Naive thymus-derived CD4-positive, alpha-beta T cell (primary cell): ENCODE results near the gene ABHD18. TPM values are rescaled to one million over a fixed set of nuclear protein-coding genes. Genes with fewer than 3 reads are reported as not detected.
A peak's percentile ranks its signal among the peaks of the same experiment; 100 is the strongest.
"Not testable (repeated sequence)": the region's sequence is repeated elsewhere in the genome, so short reads cannot be mapped to it uniquely, and the experiment has no call there.

ENCODE experiments used
- ATAC-seq: fragments of 150-1000 bp; cut with Tn5 transposase; 2 replicates; pipeline ENCODE4 v1.10.0; 2021; ENCODE audit warnings: mild to moderate bottlenecking, moderate library complexity
- CTCF ChIA-PET: fragments of 350-600 bp; sonication (Branson Sonifier 250); formaldehyde crosslinking; loops from one replicate; lab custom pipeline; 2021; ENCODE audit warnings: antibody characterized with exemption; lab: Charles Lee
- POLR2A ChIA-PET: fragments of 350-600 bp; sonication (Branson Sonifier 250); formaldehyde crosslinking; loops from one replicate; lab custom pipeline; 2021; ENCODE audit warnings: antibody characterized with exemption, inconsistent platforms; lab: Charles Lee
- DNase-seq, 9 donors: peaks; one replicate each; pipeline versions ENCODE4 v3.0.0 to v3.0.0-alpha.2; 2020 to 2022; ENCODE audit warnings: mixed read lengths in 1 of 9
- H3K27ac ChIP-seq: one replicate; pipeline ENCODE4 v1.7.0; 2013; ENCODE audit warnings: mild to moderate bottlenecking, low read depth, low read length, moderate library complexity
- H3K27me3 ChIP-seq, 2 donors: one replicate each; pipeline ENCODE4 v1.7.0; 2013; ENCODE audit warnings: low read length in 2 of 2, mild to moderate bottlenecking in 2 of 2, moderate library complexity in 2 of 2; ENCODE audit not compliant: control insufficient read depth in 2 of 2, insufficient read depth in 2 of 2
- H3K36me3 ChIP-seq, 3 experiments: 1 replicate in 2 of 3; 2 replicates in 1 of 3; pipeline ENCODE4 v1.7.0; 2013; ENCODE audit warnings: low read length in 3 of 3, mild to moderate bottlenecking in 3 of 3, moderate library complexity in 1 of 3; ENCODE audit not compliant: insufficient read depth in 3 of 3, control insufficient read depth in 2 of 3
- H3K4me1 ChIP-seq, 2 donors: one replicate each; pipeline ENCODE4 v1.7.0; 2013; ENCODE audit warnings: low read length in 2 of 2, mild to moderate bottlenecking in 2 of 2, moderate library complexity in 1 of 2; ENCODE audit not compliant: control insufficient read depth in 2 of 2, insufficient read depth in 2 of 2
- H3K4me3 ChIP-seq: 2 replicates; pipeline ENCODE4 v1.7.0; 2013; ENCODE audit warnings: mild to moderate bottlenecking, low read length
- H3K9me3 ChIP-seq, 3 experiments: 1 replicate in 2 of 3; 2 replicates in 1 of 3; pipeline ENCODE4 v1.7.0; 2013; ENCODE audit warnings: low read length in 3 of 3; ENCODE audit not compliant: control insufficient read depth in 2 of 3
- H3K27ac Mint-ChIP-seq, 9 donors: one replicate each; pipeline ENCODE4 v1.8.0; 2020 to 2022; ENCODE audit warnings: mixed read lengths in 9 of 9, mild to moderate bottlenecking in 8 of 9, moderate library complexity in 5 of 9, inconsistent platforms in 2 of 9
- H3K27me3 Mint-ChIP-seq, 5 donors: one replicate each; pipeline ENCODE4 v1.8.0; 2021 to 2022; ENCODE audit warnings: mixed read lengths in 5 of 5, mild to moderate bottlenecking in 1 of 5
- H3K36me3 Mint-ChIP-seq, 5 donors: one replicate each; pipeline ENCODE4 v1.8.0; 2020 to 2022; ENCODE audit warnings: mixed read lengths in 5 of 5, mild to moderate bottlenecking in 3 of 5, inconsistent platforms in 1 of 5
- H3K4me1 Mint-ChIP-seq, 7 donors: one replicate each; pipeline ENCODE4 v1.8.0; 2020 to 2022; ENCODE audit warnings: mixed read lengths in 7 of 7, mild to moderate bottlenecking in 3 of 7, inconsistent platforms in 1 of 7
- H3K4me3 Mint-ChIP-seq, 10 donors: one replicate each; pipeline ENCODE4 v1.8.0; 2020 to 2022; ENCODE audit warnings: mild to moderate bottlenecking in 10 of 10, mixed read lengths in 10 of 10, moderate library complexity in 6 of 10, inconsistent platforms in 2 of 10
- H3K9me3 Mint-ChIP-seq, 11 donors: one replicate each; pipeline ENCODE4 v1.8.0; 2020 to 2022; ENCODE audit warnings: mixed read lengths in 11 of 11, mild to moderate bottlenecking in 4 of 11, inconsistent platforms in 1 of 11, moderate library complexity in 1 of 11
- intact Hi-C, 2 donors: fragments of 100-400 bp; cut with micrococcal nuclease; formaldehyde crosslinking; loops; one replicate each; pipeline ENCODE4 v1.15.1; 2023
- polyA plus RNA-seq, 2 donors: library from polyadenylated mRNA; unstranded; fragments of 300-500 nt; fragmentation: Illumina TruSeq; gene quantifications; one replicate each; pipeline ENCODE4 v1.2.3, GENCODE V29; 2021
- total RNA-seq, 6 experiments: library from RNA in 5 of 6; stranded (reverse) in 5 of 6; gene quantifications; 1 replicate in 5 of 6; 2 replicates in 1 of 6; pipeline ENCODE4 v1.2.3 and lab custom pipeline; 2021 to 2026

The ABHD18 gene
- total and polyA plus RNA-seq, 7 experiments from 2014 or later: 9.8 to 26.6 (median 22.9) TPM

DNA sequence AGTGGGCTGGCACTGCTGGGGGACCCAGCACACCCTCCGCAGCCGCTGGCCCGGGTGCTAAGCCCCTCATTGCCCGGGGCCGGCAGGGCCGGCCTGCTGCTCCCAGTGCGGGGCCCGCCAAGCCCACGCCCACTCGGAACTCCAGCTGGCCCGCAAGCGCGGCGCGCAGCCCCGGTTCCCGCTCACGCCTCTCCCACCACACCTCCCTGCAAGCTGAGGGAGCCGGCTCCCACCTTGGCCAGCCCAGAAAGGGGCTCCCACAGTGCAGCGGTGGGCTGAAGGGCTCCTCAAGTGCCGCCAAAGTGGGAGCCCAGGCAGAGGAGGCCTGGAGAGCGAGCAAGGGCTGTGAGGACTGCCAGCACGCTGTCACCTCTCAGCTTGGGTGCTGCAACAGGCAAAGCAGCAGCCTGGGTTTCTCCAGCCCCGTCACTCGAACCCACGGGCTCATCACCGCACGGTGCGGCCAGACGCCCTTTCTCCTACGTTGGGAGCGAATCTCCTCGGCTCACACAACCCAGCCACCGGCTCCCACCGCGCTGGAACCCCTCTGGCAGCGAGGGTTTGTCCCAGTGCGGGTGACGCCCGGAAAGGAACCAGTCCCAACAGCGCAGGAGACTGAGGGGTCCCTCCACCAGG is 662 bp upstream of the ABHD18 start:
- H3K36me3 Mint-ChIP-seq, H3K9me3 ChIP-seq, H3K9me3 Mint-ChIP-seq, H3K27me3 Mint-ChIP-seq, H3K27me3 ChIP-seq: not testable (repeated sequence)
- Histone ChIP-seq H3K36me3 (peaks cover 0 to 12% (median 0%) of the 10 kb centered on the region in 3 experiments), H3K4me3 (peak overlapping the region; percentile 100), H3K27ac (peak overlapping the region; percentile 92), H3K4me1 (peaks cover 5 to 13% of the 10 kb centered on the region in 2 donors)
- intact Hi-C loops: loop anchor here (1.0 to 5.0 kb wide), 9 partner anchors 84 to 1132 kb away; partner anchors contain the start of genes HSPA4L (in 2 of the 2), LARP1B (in 2 of the 2), PLK4 (in 2 of the 2) and SCLT1 (in 2 of the 2)
- H3K4me3 Mint-ChIP-seq: peak overlapping the region; percentile 78 to 98 (median 94)
- ChIA-PET CTCF (interaction anchor here (2.3 kb wide), 1 partner anchor 84 kb away, joined by 8 read pairs; the partner anchor contains the start of gene PLK4), POLR2A (interaction anchor here (0.6 to 3.4 kb wide), 6 partner anchors 81 to 1142 kb away, joined by 3 to 43 read pairs (median 7); partner anchors contain the start of genes LARP1B, PGRMC2 and PLK4)
- DNase-seq (peak in 2 of 9 donors; percentile 17 to 55), ATAC-seq (peak; percentile 28)
- peak overlapping the region; percentile 88 to 99 (median 95) for H3K27ac Mint-ChIP-seq
- peaks cover 14 to 67% (median 53%) of the 10 kb centered on the region in 7 donors for H3K4me1 Mint-ChIP-seq

DNA sequence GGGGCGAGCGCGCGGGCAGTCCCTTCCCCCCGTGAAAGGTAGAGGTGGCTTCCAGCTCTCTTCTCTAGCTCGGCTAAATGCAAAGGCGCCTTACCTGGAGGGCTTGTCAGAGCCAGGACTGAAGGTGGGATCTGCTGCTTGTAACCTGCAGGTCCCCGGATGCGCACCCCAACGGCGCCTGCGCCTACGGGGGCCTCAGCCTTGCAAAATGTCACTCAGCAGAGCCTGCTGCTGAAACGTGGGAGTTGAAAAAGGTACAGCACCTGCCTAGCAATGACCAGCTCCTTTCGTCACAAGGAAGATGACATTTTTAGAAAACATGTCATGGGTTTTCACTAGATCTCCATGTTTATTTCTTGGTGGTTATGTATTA is 583 bp downstream of the ABHD18 start:
- DNase-seq (peak; percentile 49 to 81 (median 74)), ATAC-seq (peak; percentile 39)
- POLR2A ChIA-PET: interaction anchor here (0.9 to 3.4 kb wide), 8 partner anchors 33 to 1129 kb away, joined by 3 to 43 read pairs (median 5); partner anchors contain the start of genes LARP1B, PGRMC2 and PLK4
- Histone ChIP-seq H3K4me1 (peaks cover 5 to 12% of the 10 kb centered on the region in 2 donors), H3K36me3 (peaks cover 0 to 12% (median 0%) of the 10 kb centered on the region in 3 experiments), H3K27ac (peak overlapping the region; percentile 92), H3K27me3 (no peaks in the 10 kb centered on the region), H3K4me3 (peak overlapping the region; percentile 100), H3K9me3 (no peaks in the 10 kb centered on the region)
- Mint-ChIP-seq H3K9me3 (peaks cover 0 to 4% (median 0%) of the 10 kb centered on the region in 11 donors), H3K27ac (peak overlapping the region; percentile 88 to 99 (median 95)), H3K4me3 (peak overlapping the region; percentile 78 to 98 (median 94)), H3K27me3 (peaks cover 0 to 3% (median 0%) of the 10 kb centered on the region in 5 donors), H3K4me1 (peaks cover 14 to 64% (median 50%) of the 10 kb centered on the region in 7 donors), H3K36me3 (peaks cover 0 to 7% (median 4%) of the 10 kb centered on the region in 5 donors)
- CTCF ChIA-PET: interaction anchor here (0.6 to 2.3 kb wide), 4 partner anchors 56 to 149 kb away, joined by 3 to 8 read pairs (median 3); partner anchors contain the start of gene PLK4
- intact Hi-C loops: loop anchor here (1.0 to 5.0 kb wide), 9 partner anchors 85 to 1131 kb away; partner anchors contain the start of genes HSPA4L (in 2 of the 2), LARP1B (in 2 of the 2), PLK4 (in 2 of the 2) and SCLT1 (in 2 of the 2)

DNA sequence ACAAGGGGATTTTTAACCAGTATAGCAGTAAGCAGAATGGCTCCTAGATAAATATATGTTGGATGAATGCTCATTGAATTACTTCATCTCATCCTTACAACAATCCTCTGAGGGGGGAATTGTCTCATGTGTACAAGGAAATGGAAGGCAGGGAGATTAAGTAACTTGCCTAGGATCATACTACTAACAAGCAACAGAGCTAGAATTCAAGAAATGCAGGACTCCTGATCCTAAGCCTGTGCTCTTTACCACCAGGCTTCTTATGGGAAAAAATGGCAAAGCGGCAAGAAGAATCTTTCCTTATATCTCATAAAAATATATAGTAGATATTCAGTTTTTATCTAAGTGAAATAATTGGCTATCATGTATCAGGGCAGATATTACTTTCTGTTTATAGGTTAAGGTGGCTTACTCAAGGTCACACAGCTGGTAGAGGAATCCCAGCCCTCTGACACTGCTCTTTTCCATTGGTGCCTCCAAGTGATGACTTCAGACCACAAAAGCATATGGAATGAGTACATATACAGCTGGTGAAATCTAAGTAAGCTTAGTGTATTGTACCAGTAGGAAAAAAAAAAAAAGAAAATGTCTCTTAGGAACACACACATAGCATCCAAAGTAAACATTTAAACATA is 2.1 kb downstream of the ABHD18 start:
- Histone ChIP-seq H3K4me1 (peaks cover 5 to 6% of the 10 kb centered on the region in 2 donors), H3K27me3 (no peaks in the 10 kb centered on the region), H3K27ac (no peak overlapping the region), H3K4me3 (no peak overlapping the region), H3K36me3 (peaks cover 0 to 16% (median 0%) of the 10 kb centered on the region in 3 experiments), H3K9me3 (no peaks in the 10 kb centered on the region)
- Mint-ChIP-seq H3K27me3 (peaks cover 0 to 3% (median 0%) of the 10 kb centered on the region in 5 donors), H3K27ac (peak overlapping the region in 3 of 9 donors; percentile 44 to 58 (median 58)), H3K9me3 (peaks cover 0 to 4% (median 0%) of the 10 kb centered on the region in 11 donors), H3K4me1 (peaks cover 14 to 52% (median 40%) of the 10 kb centered on the region in 7 donors), H3K36me3 (peaks cover 0 to 7% (median 0%) of the 10 kb centered on the region in 5 donors), H3K4me3 (peak overlapping the region; percentile 2 to 93 (median 54))
- POLR2A ChIA-PET: interaction anchor here (1.2 to 1.5 kb wide), 2 partner anchors 94 to 109 kb away, joined by 5 to 6 read pairs; partner anchors contain the start of gene LARP1B
- no peak for DNase-seq
- ATAC-seq: no peak
- CTCF ChIA-PET: no interaction called here
- intact Hi-C loops: loop anchor here in 1 of 2 donors (5.0 kb wide), 1 partner anchor 185 kb away; the partner anchor contains the start of gene HSPA4L

DNA sequence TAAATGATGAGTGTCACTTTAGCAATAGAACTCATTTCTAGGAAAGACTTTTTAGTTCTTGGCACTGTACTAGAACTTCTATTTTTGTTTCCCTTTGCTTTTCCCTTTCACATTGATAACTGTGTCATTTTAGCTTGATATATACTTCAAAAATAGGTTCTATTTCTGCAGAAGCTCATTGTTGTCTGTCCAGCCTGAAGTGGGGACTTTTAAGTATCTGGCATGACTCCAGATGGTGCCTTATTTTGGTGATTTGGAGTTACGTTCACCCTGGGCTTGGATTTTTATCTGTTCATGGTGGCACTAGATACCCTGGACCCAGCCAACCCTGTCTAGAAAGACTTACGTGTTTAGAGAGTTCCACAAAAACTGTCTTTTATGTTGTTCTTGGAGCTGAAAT is 3.4 kb downstream of the ABHD18 start:
- peaks cover 7 to 44% (median 30%) of the 10 kb centered on the region in 7 donors for H3K4me1 Mint-ChIP-seq
- ChIA-PET CTCF (no interaction called here), POLR2A (interaction anchor here (0.6 to 1.5 kb wide), 2 partner anchors 93 to 1115 kb away, joined by 3 to 6 read pairs; partner anchors contain the start of gene LARP1B)
- H3K9me3 Mint-ChIP-seq: peaks cover 0 to 4% (median 0%) of the 10 kb centered on the region in 11 donors
- intact Hi-C loops: loop anchor here in 1 of 2 donors (5.0 kb wide), 1 partner anchor 186 kb away; the partner anchor contains the start of gene HSPA4L
- H3K36me3 Mint-ChIP-seq: peaks cover 0 to 9% (median under 1%) of the 10 kb centered on the region in 5 donors
- peaks cover 0 to 21% (median 0%) of the 10 kb centered on the region in 3 experiments for H3K36me3 ChIP-seq
- ATAC-seq (no peak), DNase-seq (no peak)
- peaks cover 0 to under 1% of the 10 kb centered on the region in 2 donors for H3K4me1 ChIP-seq
- no peak overlapping the region for H3K27ac ChIP-seq
- peak overlapping the region in 2 of 10 donors; percentile 11 to 48 for H3K4me3 Mint-ChIP-seq
- no peaks in the 10 kb centered on the region for H3K9me3 ChIP-seq
- H3K27me3 Mint-ChIP-seq: peaks cover 0 to 3% (median 0%) of the 10 kb centered on the region in 5 donors
- H3K27ac Mint-ChIP-seq: peak overlapping the region in 2 of 9 donors; percentile 18 to 30
- H3K27me3 ChIP-seq: no peaks in the 10 kb centered on the region
- H3K4me3 ChIP-seq: no peak overlapping the region

DNA sequence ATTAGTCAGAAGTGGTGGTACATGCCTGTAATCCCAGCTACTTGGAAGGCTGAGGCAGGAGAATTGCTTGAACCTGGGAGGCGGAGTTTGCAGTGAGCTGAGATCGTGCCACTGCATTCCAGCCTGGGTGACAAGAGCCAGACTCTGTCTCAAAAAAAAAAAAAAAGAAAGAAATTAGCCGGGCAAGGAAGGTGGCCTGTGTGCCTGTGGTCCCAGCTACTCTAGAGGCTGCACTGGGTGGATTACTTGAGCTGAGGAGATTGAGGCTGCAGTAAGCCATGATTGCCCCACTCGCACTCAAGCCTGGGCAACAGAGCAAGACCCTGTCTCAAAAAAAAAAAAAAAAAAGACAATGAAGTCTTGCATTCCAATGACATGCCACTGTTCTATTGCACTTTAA is 5.7 kb downstream of the ABHD18 start:
- H3K27ac ChIP-seq, H3K27me3 ChIP-seq, CTCF ChIA-PET, intact Hi-C loops, H3K4me3 Mint-ChIP-seq, H3K4me1 ChIP-seq, DNase-seq, POLR2A ChIA-PET, H3K4me3 ChIP-seq, H3K9me3 ChIP-seq, ATAC-seq, H3K9me3 Mint-ChIP-seq, H3K27me3 Mint-ChIP-seq: not testable (repeated sequence)
- H3K27ac Mint-ChIP-seq: peak overlapping the region in 1 of 9 donors; percentile 46
- peaks cover 4 to 20% (median 7%) of the 10 kb centered on the region in 5 donors for H3K36me3 Mint-ChIP-seq
- H3K4me1 Mint-ChIP-seq: peaks cover 11 to 45% (median 34%) of the 10 kb centered on the region in 7 donors
- H3K36me3 ChIP-seq: peaks cover 0 to 17% (median 0%) of the 10 kb centered on the region in 3 experiments
